GM18502 (cell line): ENCODE data around the gene TDRD12.
"Not testable (repeated sequence)": the region's sequence is repeated elsewhere in the genome, so short reads cannot be mapped to it uniquely, and the experiment has no call there.

Experiments used
- ATAC-seq: cut with Tn5 transposase; IDR thresholded peaks from one replicate; pipeline ENCODE4 v1.9.1; 2021; ENCODE audit warnings: mild to moderate bottlenecking; ENCODE audit not compliant: unreplicated experiment, poor library complexity

TDRD12 gene

DNA sequence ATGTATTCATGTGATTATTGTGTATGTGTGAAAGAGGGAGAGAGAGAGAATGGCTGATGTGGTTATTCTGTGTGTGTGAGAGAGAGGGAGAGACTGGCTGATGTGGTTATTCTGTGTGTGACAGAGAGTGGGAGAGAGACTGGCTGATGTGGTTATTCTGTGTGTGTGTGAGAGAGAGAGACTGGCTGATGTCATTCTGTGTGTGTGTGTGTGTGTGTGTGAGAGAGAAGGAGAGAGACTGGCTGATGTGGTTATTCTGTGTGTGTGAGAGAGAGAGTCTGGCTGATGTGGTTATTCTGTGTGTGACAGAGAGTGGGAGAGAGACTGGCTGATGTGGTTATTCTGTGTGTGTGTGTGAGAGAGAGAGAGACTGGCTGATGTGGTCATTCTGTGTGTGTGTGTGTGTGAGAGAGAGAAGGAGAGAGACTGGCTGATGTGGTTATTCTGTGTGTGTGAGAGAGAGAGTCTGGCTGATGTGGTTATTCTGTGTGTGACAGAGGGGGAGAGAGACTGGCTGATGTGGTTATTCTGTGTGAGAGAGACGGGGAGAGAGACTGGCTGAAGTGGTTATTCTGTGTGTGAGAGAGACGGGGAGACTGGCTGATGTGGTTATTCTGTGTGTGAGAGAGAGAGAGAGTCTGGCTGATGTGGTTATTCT, 26.2 kb downstream of the TDRD12 start:
- not testable (repeated sequence) for ATAC-seq

- not testable (repeated sequence) for ATAC-seq
Observed at GRCh38 chr19:32746631-32747196, 27.1 kb downstream of the TDRD12 start.

DNA sequence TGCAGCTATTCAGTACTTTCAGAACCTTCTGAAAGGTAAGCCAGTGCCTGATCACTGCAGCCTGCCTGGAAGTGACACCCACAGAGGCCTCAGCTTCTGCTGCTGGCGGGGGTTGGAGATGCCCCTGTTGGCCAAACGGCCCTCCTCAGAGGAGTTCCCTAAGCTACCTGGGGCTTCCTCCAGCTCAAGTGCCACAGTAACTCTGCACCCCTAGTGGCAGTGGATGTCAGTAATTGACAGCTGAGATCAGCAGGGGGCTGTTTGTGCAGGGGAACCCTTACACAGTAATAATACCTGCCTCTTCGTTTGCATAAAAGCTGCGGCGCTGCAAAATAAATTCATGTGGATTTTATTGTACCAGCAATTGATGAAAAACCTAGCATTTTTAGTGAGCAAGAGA, 28.9 kb downstream of the TDRD12 start:
- no peak for ATAC-seq

- no peak for ATAC-seq
Observed at GRCh38 chr19:32748948-32749347, 29.4 kb downstream of the TDRD12 start.

DNA sequence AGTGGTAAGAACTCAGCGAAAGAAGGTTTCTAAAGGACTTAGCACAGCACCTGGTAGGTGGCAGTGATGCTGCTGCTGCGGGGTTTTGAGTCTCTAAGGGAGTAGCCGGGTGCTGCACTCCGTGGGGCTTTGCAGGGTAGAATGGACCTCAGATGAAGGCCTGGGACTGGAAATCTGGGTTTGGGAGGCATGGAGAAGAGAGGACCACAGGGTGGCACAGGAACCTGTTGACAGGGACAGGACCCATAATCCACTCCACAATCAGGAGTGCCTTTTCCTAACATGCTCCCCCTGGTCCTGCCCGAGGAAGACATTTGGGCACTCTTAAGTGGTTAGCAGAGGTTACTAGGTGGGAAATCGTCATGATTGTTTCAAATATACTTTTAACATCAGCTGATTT, 29.8 kb downstream of the TDRD12 start:
- no peak for ATAC-seq

GRCh38 chr19:32750441-32751055, 31.0 kb downstream of the TDRD12 start:
- ATAC-seq: no peak

- no peak for ATAC-seq
Observed at GRCh38 chr19:32751066-32751465, 31.5 kb downstream of the TDRD12 start.

DNA sequence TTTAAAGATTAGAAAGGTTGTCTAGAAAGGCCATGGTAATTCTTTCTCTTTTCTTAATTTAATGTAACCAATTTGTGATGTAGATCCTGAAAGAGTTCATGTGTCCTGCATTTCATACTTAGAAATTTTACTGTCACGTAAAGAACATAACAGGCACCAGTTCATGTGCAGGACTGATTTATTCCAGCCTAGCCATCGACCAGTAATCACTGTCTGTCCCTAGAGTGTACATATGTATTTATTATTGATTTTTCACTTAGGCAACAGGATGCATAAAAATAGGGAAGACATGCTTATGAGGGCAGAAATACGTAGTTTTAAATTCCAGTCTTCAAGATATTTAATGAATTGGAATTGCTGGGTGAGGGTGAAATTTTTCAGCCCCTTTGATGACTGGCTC, 37.6 kb downstream of the TDRD12 start:
- ATAC-seq: no peak

- not testable (repeated sequence) for ATAC-seq
Observed at GRCh38 chr19:32765365-32765764, 45.8 kb downstream of the TDRD12 start.

DNA sequence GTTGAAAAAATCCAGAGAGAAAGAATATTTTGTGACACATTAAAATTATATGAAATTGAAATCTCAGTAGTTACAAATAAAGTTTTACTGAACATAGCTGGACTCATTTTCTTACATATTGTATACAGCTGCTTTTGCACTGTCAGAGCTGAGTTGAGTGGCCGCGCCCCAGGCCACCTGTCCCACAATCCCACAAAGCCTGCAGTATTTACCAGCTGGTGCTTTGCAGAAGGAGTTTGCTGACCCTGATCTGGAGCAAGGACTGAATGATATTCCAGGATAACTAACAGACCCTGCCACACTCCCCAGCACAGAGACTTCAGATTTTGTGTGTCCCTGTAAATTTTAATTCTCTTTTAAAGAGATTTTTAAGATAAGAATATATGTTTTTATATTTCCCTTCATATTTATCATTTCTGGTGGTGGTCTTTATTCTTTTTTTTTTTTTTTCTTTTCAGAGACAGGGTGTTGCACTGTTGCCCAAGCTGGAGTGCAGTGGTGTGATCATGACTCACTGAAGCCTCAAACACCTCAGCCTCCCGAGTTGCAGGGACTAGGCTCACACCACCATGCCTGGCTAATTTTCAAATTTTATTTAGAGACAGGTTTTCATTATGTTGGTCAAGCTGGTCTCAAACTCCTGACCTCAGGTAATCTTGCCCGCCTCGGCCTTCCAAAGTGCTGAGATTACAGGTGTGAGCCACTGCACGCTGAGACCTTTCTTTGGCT, 48.5 kb downstream of the TDRD12 start:
- ATAC-seq: no peak

DNA sequence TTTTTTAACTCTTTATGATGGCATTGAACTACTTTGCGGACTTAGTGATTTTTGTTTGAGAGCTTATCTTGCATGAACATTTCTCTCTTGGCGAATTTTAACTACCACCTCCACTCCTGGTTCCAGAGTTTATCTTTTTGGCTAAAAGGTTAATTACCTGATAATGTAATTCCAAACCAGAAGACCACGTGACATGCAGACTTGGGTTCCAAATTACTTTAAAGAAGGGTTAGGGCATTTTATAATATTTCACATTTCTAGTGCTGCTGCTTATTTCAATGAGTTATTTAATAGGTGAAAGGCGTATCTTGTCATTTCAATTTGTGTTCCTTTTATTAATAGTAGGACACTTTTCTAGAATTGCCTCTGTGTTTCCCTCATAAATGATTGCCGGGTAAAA, 52.0 kb downstream of the TDRD12 start:
- ATAC-seq: no peak

DNA sequence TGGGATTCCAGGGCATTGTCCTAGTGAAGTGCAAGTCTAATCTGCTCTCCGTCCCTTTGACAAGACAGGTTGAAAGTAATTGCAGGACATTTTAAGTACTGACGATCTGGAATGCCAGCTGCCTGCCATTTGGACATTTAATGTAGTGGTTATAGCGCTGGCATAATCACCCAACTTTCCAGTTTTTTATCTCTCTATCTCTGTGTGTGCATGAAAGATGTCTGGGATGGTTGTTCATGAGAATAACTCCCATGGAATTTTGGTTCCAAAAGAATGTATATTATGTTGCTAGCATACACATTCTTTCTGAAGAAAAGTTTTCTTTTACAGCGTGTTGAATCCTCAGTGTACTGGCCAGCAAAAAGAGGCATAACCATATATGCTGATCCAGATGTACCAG, 53.6 kb downstream of the TDRD12 start:
- no peak for ATAC-seq

DNA sequence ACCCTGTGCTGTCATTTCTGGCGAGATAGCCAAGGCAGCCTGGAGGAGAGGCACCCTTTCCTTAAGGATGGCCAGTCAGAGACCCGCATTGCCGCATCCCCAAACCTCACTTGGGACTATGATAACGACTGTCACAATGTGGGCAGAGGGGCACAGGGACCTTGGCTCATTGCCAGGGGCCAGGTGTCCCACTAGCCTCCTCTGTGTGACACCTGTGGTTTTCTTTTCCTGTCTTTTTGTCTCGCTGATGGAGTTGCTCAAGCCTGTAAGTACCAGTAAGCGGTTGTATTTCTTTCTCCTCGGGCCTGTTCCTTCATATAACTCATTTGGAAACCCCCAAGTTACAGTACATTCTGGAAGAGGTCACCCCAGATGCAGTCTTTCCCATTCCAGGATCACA, 59.5 kb downstream of the TDRD12 start:
- ATAC-seq: no peak

DNA sequence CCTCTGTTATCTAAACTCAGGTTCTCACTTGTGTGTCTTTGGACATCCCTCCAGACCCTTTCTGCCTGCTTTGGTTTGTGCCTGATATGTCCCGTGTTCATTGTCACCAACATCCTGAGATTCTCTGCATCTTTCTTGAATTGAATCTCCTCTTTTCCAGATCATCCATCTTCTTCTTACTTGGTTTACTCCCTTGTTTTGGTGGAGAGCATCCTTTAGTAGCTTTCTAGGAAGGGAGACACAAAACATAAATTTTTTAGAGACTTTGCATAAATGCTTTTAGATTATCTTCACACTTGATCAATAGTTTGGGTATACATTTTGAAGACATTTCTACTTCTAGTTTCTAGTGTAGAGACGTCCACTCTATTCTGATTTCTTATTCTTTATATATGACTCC, 61.7 kb downstream of the TDRD12 start:
- ATAC-seq: no peak

DNA sequence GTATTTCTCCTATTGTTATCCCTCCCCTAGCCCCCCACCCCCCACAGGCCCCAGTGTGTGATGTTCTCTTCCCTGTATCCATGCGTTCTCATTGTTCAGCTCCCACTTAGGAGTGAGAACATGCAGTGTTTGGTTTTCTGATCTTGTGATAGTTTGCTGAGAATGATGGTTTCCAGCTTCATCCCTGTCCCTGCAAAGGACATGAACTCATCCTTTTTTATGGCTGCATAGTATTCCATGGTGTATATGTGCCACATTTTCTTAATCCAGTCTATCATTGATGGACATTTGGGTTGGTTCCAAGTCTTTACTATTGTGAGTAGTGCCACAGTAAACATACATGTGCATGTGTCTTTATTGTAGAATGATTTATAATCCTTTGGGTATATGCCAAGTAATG, 62.5 kb downstream of the TDRD12 start:
- ATAC-seq: not testable (repeated sequence)

DNA sequence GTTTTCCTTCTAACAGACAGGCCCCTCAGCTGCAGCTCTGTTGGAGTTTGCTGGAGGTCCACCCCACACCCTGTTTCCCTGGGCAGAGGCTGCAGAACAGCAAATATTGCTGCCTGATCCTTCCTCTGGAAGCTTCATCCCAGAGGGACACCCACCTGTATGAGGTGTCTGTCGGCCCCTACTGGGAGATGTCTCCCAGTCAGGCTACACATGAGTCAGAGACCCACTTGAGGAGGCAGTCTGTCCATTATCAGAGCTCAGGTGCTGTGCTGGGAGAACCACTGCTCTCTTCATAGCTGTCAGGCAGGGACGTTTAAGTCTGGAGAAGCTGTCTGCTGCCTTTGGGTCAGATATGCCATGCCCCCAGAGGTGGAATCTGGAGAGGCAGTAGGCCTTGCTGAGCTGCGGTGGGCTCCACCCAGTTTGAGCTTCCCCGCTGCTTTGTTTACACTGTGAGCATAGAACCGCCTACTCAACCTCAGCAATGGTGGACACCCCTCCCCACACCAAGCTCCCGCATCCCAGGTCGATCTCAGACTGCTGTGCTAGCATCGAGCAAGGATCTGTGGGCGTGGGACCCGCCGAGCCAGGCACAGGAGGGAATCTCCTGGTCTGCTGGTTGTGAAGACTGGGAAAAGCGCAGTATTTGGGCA, 67.7 kb downstream of the TDRD12 start:
- not testable (repeated sequence) for ATAC-seq

DNA sequence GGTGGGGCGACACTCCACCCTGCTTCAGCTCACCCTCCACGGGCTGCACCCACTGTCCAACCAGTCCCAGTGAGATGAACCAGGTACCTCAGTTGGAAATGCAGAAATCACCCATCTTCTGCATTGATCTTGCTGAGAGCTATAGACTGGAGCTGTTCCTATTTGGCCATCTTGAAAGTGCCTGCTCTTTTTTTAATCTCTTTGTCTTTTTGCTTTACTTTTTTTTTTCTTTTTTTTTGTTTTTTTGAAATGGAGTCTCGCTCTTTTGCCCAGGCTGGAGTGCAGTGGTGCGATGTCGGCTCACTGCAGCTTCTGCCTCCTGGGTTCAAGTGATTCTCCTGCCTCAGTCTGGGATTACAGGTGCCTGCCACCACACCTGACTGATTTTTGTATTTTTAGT, 68.3 kb downstream of the TDRD12 start:
- not testable (repeated sequence) for ATAC-seq

- no peak for ATAC-seq
Observed at GRCh38 chr19:32789429-32789828, 69.9 kb downstream of the TDRD12 start.

DNA sequence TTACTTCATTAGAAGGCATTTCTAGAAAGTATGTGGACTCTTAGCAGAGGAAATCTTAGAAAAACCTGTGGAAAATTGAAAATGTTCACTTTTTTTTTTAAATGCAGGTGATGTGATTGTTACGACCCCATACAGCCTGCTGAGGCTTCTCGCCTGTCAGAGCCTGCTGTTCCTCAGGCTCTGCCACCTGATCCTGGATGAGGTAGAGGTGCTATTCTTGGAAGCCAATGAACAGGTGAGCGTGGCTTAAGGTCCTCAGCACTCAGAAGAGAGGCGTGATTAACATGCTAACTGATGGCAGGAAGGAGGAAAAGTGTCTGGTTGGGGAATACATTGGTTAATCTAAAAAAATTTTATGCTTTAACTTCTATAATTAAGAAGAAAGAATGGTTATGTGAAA, 78.6 kb downstream of the TDRD12 start:
- no peak for ATAC-seq

DNA sequence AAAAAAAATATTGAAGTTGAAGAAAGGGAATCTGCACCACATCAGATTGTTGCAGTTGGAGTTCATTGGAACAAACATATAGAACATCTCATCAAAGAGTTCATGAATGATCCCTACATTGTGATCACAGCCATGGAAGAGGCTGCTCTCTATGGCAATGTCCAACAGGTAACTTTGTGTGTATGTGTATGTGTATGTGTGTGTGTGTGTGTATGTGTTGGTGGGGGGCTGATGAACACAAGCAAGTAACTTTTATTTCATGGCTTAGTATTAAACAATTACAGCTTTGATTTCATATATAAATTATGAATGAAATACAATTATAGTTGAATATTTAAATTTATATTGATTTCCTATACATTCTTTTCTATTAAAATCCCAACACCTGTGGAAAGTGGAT, 80.6 kb downstream of the TDRD12 start:
- ATAC-seq: no peak

DNA sequence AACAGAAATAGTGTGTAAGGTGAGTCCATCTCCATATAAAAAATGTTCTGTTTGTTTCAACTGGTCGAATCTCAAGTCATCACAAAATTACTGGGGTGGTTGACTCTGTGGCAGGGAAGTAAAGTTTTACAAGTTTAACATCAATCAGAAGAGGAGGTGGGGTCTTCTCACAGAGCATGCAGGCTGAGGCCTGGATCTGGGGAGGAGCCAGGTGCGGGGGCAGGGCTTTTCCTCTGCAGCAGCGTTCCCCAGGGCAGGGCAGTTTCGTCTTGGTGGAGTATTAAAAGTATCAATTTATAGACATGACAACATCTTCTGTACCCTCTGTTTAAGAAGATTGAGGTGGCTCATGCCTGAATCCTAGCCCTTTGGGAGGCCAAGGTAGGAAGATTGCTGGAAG, 81.2 kb downstream of the TDRD12 start:
- ATAC-seq: no peak
